Kidney glomerular epithelial cell (primary cell): ENCODE results near the gene PLXNA3.

Source experiments
- DNase-seq: peaks from one replicate; lab custom pipeline; 2025; lab: John Stamatoyannopoulos, UW

The PLXNA3 gene

DNA sequence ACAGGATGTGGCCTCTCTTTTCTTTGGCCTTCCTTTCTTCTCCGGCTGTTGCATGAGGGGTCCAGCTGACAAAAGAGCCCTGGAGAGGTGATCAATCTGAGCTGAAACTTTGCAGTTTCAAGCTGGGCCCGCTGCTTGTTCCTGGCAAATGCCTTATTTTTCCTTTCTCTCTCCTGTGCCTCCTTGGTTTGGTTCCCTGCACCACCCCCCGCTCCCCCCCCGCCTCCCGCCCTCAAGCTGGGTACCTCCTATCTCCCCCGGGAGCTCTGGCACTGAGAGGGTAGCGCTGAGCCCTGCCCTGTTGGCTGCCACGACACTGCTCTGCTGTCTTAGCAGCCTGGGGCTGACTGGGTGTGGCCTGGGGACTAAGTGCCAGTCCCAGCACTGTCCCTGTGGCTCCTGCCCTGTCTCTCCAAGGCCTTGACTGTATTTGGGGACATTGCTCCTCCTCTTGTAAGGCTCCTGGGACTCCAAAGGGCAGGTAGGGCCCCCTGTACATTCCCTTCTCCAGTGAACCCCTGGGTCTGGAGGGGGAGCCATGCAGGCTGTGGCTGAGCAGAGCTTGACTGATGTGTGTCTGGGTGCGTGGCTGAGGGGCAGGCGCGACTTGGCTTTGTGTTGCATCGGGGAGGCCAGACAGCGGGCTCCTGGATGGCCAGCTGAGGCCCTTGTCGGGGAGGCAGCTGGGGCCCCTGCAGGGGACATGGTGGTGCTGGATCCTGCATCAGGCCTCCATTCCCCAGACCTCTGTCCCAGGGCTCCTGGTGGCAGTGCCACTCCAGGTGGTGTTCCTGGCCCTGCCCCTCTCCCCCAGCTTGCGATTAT, 1.1 kb downstream of the PLXNA3 start:
- no peak for DNase-seq

DNA sequence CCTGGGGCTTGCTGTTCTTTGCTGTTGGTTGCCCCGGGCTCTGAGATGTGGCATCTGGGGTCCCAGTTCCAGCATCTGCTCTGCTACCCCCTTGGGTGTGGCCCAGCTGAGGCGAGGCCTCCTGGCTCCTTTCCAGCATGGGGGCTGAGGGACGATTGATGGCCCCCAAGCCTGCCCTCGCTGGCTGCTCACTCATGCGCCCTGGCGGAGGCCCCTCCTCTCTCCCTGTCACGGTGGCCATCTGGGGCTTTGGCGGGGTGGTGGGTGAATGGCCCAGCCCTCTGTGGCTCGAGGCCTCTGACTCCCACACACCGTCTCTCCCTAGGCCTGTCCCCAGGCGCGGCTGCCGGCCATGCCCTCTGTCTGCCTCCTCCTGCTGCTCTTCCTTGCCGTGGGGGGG, 1.8 kb downstream of the PLXNA3 start:
- no peak for DNase-seq

DNA sequence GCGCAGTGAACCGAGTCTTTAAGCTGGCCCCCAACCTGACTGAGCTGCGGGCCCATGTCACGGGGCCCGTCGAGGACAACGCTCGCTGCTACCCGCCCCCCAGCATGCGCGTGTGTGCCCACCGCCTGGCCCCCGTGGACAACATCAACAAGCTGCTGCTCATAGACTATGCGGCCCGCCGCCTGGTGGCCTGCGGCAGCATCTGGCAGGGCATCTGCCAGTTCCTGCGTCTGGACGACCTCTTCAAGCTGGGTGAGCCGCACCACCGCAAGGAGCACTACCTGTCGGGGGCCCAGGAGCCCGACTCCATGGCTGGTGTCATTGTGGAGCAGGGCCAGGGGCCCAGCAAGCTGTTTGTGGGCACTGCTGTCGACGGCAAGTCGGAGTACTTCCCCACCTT, 2.2 kb downstream of the PLXNA3 start:
- DNase-seq: no peak

DNA sequence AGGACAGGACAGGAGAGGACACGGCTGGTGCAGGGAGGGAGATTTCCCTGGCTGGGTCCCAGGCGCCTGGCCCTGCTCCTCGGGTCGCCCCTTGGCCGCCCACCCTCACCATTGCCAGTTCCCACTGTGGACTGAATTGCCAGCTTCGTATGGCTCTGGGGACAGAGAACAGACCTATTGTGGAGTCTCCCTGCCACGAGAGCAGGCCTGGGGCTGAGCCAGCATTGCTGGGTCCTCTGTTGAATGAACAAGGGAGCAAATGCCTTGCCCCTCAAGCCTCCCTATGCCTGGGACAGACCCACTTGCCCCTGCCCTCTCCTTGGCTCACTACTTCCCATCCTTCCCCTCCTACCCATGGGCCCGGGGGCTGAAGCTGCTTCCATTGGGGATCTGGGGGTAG, 4.3 kb downstream of the PLXNA3 start:
- no peak for DNase-seq

DNA sequence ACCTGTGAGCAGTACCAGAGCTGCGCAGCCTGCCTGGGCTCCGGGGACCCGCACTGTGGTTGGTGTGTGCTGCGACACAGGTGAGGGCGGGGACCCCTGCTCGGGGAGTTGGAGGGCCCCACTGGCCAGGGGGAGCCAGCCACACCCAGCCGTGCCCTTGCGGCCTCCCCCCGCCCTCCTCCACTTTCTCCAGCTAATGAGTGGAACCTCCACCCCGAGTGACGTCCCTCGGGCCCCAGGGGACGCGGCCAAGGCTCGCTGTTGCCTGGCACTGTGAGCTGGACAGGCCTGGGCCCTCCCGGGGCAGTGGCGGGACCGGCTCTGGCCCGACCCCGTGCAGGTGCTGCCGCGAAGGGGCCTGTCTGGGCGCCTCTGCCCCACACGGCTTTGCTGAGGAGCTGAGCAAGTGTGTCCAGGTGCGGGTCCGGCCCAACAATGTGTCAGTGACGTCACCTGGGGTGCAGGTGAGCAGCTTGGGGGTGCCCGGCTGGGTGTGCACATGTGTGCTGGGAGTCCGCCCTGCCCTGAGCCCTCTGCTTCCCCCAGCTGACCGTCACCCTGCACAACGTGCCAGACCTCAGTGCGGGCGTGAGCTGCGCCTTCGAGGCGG, 5.6 kb downstream of the PLXNA3 start:
- DNase-seq: no peak

DNA sequence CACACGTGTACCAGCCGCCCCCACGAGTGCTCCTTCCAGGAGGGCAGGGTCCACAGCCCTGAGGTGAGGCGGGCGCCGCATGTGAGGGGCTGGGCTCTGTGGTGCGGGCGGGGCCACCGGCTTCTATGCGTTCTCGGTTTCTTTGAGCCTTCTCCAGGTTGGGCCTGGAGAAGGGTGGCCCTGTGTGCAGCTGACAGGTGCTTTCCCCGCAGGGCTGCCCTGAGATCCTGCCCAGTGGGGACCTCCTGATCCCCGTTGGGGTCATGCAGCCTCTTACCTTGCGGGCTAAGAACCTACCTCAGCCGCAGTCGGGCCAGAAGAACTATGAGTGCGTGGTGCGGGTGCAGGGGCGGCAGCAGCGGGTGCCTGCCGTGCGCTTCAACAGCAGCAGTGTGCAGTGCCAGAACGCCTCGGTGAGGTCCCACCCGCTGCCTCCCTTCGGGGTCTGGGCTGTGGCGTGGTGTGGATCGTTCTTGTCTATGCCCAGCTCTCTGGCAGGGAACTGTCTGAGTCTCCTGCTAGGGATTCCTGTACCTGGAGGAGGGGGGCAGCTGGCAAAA, 6.8 kb downstream of the PLXNA3 start:
- DNase-seq: no peak

DNA sequence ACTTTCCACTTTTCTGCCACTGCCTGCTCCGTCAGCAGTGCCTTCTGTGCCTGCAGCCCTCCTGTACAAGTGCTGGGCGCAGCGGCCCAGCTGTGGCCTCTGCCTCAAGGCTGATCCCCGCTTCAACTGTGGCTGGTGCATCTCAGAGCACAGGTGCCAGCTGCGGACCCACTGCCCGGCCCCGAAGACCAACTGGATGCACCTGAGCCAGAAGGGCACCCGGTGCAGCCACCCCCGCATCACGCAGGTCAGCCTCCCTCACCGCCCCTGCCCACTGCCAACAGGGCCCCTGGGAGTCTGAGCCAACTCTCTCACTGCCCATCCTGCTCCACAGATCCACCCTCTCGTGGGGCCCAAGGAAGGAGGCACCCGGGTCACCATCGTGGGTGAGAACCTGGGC, 7.5 kb downstream of the PLXNA3 start:
- no peak for DNase-seq

DNA sequence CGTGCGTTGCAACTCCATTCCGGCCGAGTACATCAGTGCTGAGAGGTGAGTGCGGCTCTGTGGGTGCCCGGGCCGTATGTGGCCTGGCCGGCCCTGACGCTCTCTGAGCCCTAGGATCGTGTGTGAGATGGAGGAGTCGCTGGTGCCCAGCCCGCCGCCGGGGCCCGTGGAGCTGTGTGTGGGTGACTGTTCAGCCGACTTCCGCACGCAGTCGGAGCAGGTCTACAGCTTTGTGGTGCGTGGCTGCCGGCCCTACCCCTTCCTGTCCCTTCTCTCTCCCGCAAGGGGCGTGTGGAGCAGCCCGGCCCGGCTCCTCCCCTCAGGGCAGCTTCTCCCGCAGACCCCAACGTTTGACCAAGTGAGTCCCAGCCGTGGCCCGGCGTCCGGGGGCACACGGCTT, 8.0 kb downstream of the PLXNA3 start:
- DNase-seq: no peak

DNA sequence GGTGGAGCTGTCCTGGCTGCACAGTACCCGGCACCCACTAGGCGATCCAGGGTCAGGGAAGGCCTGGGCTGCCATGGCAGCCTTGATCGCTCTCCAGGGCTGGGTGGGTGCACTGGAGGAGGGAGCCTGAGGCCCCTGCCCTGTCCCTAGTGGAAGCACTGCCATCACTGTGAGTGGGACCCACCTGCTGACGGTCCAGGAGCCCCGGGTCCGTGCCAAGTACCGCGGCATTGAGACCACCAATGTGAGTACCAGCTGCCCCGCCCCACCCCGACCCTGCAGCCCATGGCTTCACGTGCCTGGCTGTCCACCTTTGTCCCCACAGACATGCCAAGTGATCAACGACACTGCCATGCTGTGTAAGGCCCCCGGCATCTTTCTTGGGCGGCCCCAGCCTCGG, 8.8 kb downstream of the PLXNA3 start:
- DNase-seq: no peak

DNA sequence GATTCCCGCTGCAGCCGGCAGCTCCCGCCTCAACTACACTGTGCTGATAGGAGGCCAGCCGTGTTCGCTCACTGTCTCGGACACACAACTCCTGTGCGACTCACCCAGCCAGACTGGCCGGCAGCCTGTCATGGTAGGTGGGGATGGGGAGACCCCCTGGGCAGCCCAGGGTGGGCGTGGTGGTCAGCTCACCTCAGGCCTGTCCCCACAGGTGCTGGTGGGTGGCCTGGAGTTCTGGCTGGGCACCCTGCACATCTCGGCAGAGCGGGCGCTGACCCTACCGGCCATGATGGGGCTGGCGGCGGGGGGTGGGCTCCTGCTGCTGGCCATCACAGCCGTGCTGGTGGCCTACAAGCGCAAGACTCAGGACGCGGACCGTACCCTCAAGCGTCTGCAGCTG, 9.5 kb downstream of the PLXNA3 start:
- DNase-seq: no peak

DNA sequence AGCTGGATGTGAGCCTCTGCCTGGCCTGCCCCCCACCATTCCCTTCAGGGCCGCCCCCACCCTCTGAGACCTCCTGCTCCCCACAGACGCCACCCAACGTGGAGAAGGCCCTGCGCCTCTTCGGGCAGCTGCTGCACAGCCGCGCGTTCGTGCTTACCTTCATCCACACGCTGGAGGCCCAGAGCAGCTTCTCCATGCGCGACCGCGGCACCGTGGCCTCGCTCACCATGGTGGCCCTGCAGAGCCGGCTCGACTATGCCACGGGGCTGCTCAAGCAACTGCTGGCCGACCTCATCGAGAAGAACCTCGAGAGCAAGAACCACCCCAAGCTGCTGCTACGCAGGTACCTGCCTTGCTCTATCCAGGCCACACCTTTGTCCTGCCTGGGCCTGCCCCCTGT, 10.1 kb downstream of the PLXNA3 start:
- no peak for DNase-seq

DNA sequence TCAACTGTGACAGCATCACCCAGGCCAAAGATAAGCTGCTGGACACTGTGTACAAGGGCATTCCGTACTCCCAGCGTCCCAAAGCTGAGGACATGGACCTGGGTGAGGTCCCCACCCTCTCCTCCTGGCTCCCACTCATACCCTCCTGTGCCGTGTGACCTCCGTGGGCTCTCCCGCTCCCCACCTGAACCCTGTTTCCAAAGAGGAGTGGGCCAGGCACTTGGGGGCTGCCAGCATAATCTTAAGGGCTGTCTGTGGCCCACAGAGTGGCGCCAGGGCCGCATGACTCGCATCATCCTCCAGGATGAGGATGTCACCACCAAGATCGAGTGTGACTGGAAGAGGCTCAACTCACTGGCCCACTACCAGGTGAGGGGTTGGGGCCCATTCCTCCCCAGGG, 11.0 kb downstream of the PLXNA3 start:
- DNase-seq: no peak

DNA sequence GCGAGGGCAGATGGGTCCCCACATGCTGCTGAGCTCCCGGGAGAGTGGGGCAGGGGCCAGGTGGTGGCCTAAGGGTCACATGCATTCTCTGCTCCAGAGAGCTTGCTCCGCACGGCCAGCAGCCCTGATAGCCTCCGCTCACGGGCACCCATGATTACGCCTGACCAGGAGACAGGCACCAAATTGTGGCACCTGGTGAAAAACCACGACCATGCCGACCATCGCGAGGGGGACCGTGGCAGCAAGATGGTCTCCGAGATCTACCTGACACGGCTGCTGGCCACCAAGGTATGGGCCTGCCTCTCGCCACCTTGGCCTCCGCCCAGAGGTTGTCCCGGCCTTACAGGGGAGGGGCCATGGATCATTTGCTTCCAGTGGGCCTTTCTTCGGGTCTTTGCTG, 11.8 kb downstream of the PLXNA3 start:
- DNase-seq: no peak

DNA sequence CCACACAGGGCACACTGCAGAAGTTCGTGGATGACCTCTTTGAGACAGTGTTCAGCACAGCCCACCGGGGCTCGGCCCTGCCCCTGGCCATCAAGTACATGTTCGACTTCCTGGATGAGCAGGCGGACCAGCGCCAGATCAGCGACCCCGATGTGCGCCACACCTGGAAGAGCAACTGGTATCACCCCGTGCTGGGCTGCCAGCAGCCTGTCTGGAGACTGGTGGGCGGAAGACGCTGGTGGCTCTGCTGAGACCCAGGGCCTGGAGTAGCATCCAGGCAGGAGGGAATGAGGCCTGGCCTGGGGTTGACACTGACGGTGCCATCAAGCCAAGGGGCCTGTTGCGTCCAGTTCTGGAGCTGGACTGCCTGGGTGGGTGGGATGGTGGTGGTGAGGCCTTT, 12.4 kb downstream of the PLXNA3 start:
- no peak for DNase-seq

DNA sequence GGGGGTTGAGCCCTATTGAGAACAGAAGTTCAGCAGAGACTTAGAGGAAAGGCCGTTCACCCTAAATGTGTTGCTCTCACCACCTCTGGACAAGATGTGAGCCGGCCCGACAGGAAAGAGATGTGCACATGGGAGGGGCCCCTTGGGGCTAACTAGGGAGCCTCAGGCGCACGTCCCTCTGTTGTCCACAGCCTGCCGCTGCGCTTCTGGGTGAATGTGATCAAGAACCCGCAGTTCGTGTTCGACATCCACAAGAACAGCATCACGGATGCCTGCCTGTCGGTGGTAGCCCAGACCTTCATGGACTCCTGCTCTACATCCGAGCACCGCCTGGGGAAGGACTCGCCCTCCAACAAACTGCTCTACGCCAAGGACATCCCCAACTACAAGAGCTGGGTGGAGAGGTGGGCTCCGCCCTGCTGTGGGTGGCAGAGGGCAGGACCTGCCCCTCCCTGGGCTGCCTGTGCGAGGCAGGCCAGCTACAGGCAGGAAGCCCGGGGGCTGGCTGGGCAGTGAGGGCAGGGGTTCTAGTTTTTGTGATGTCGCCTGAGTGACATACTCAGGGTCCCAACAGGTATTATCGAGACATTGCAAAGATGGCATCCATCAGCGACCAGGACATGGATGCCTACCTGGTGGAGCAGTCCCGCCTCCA, 13.0 kb downstream of the PLXNA3 start:
- no peak for DNase-seq

DNA sequence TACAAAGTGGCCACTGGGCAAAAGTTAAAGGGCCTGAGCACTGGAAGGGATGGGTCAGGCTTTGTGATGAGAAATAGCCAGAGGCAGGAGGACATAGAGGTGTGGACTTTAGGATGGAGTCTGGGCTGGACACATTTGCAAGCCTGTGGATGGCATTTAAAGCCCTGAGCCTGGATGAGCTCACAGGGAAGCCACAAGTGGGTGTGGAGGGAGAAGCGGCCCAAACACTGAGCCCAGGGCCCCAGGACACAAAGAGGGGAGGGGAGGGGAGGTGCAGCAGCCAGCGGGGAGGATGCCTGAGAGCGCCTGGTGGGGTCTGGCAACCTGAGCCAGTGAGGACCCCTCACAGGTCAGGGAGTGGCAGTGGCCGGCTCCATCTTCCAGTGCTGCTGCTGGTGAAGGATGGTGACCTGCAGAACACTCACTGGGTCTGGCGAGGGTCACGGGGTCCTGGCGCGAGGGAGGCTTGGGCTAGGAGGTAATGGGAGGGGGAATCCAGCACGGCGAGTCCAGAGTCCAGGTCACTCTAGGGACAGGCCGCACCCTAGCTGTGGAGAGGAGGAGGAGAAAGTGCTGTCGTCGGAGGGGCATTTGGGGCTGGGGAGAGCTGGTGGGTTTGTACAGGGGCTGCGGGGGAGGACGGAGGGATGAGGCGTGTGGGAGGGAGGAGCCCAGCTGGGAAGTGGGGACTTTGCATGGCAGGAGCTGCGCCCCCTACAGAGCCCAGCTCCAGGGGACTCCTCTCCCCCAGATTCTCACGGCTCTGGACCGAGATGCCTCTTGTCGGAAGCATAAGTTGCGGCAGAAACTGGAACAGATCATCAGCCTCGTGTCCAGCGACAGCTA, 14.0 kb downstream of the PLXNA3 start:
- DNase-seq: no peak

DNA sequence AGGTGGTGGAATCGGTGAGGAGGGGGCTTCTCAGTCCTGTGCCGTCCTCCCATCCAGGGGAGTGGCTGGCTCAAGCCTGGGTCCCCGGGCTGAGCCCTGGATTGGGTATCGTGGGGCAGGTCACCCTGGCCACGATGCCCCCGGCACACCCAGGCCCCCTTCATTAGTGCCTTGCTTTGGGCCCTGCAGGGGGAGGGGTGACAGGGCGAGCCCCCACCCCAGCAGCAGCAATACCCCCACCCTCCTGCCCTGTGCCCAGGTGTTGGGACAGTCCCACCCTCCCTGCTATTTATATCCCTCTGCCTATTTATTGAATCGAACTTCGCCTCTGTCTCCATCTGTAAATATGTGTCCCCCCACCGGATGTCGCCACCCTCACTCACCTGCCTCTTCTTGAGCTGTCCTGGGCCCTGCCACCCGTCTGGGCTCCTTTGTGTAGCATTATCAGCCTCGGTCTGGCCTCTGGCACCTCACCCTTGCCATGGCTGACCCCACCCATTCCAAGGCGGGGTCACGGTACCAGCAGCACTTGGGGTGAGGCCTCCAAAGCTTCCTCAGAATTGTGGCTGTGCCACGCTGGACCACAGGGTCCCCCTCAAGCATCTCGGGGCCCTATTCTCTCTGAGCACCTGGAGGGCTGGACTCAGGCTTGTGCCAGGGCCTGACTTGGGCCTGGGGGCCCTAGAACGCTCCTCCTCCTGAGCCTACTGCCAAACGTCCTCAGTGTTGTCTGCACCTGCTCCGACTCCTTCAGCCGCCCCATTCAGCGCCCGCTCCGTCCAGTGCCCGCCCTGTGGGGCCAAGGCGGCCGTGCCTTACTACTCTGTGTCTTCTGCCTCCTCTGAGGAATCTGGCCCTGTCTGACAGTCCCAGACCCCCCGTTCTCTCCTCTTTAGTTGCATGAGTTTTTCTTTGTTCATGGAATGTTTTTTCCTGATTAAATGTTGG, 14.9 kb downstream of the PLXNA3 start:
- DNase-seq: no peak

DNA sequence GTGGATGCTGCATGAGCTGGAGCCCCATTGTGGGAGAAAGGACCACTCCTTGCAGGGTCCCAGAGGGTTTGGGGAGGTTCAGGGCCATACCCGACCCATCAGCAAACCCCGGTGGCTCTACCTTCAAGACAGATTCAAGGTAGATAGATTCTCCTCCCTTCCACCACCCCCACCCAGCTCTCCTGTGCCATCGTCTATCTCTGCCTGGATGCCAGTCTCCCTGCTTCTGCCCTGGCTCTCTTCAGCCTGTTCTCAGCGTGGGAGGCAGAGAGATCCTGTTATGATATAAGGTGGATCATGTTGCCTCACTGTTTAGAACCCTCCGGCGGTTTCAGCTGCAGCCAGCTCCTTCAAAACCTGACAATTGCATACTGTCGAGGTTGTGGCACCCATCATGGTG, 15.6 kb downstream of the PLXNA3 start:
- DNase-seq: no peak

DNA sequence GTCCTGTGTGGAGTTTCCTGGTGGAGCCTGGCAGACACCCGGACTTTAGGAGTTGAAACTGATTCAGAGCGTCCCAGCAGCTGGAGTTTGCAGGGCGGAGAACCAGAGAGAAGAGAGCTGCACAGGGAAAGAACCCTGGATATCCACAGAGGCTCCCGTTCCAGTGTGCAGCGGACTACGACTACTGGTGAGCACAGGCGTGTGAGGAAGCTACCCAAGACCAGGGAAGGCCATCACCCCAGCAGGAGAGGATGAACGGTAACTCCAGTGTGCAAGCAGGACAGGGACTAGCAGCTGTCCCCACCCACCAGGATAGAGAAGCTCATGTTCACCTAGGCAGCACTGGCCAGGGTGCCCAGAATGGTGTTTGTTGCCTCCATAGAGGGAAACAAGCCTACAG, 18.7 kb downstream of the PLXNA3 start:
- no peak for DNase-seq

DNA sequence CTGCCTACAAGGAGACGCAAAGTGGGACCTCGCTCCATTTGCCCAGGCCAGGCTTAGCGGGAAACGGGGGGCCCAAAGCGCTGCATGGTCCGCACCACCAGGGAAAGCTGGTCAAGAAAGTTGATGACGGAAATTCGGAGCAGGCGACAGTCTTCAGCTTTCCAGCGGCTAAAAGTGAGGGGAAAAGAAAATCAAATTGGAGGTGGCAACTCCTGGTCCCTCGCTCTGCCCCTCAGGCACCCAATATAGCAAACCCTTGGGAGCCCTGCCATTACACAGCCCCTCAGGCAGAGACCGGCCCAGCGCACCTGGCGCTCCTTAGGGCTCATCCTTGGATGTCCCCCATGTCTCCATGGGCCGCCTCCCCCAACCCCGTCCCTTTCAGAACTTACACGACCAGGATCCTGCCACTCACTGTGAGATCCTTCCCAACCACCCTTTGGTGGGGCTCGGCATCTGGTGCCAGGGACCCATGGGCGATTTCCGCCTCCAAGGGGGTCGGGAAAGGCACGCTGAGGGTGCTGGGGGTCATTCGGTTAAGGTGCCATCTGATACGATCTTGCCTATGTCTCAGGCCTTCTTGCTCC, 19.9 kb downstream of the PLXNA3 start:
- DNase-seq: no peak
